IMR-90 (cell line): ENCODE results near the gene GLCCI1. TPM values are rescaled to one million over a fixed set of nuclear protein-coding genes. Genes with fewer than 3 reads are reported as not detected.

ENCODE experiments used
- ATAC-seq: fragments of 200-7000 bp; cut with Tn5 transposase; 2 replicates; pipeline ENCODE4 v1.9.1; 2020; ENCODE audit warnings: low read depth, mild to moderate bottlenecking, moderate library complexity
- BruUV-seq: library from RNA; stranded (reverse); fragments of 400-500 nt; replicated peaks from 2 replicates; lab custom pipeline; 2021; lab: Mats Ljungman, UMichigan
- CTCF ChIA-PET: fragments of 300-600 bp; formaldehyde crosslinking; extraction: SDS; loops from one replicate; lab custom pipeline; 2021; ENCODE audit warnings: antibody characterized with exemption; lab: Yijun Ruan, JAX
- POLR2A ChIA-PET: fragments of 300-600 bp; sonication (Branson Sonifier 250); formaldehyde crosslinking; loops from one replicate; lab custom pipeline; 2022; ENCODE audit warnings: antibody characterized with exemption; ENCODE audit not compliant: unreplicated experiment; lab: Charles Lee
- DNase-seq: peaks from one replicate; pipeline ENCODE4 v3.0.0; 2013
- H2AFZ ChIP-seq: replicated peaks from 2 replicates; pipeline ENCODE3; 2013; ENCODE audit warnings: low read length, mild to moderate bottlenecking; ENCODE audit not compliant: poor library complexity
- H2AK5ac ChIP-seq: 2 replicates; pipeline ENCODE4 v1.6.1; 2013; ENCODE audit warnings: low read depth, low read length, inconsistent platforms
- H2AK9ac ChIP-seq: replicated peaks from 2 replicates; pipeline ENCODE3; 2013; ENCODE audit warnings: mild to moderate bottlenecking, low read depth, low read length, moderate library complexity; ENCODE audit not compliant: poor library complexity
- H2BK120ac ChIP-seq: 2 replicates; pipeline ENCODE4 v1.6.1; 2013; ENCODE audit warnings: low read depth, low read length, inconsistent platforms
- H2BK15ac ChIP-seq: 3 replicates; pipeline ENCODE4 v1.6.1; 2013; ENCODE audit warnings: low read depth, low read length, inconsistent platforms
- H2BK20ac ChIP-seq: 2 replicates; pipeline ENCODE4 v1.6.1; 2013; ENCODE audit warnings: low read depth, mild to moderate bottlenecking, inconsistent platforms, low read length, moderate library complexity
- H2BK5ac ChIP-seq: 2 replicates; pipeline ENCODE4 v1.6.1; 2013; ENCODE audit warnings: mild to moderate bottlenecking, low read depth, low read length, inconsistent platforms; ENCODE audit not compliant: poor library complexity, severe bottlenecking
- H3K14ac ChIP-seq: replicated peaks from 2 replicates; pipeline ENCODE4 v1.6.1; 2013; ENCODE audit warnings: low read depth, low read length, inconsistent platforms
- H3K18ac ChIP-seq: 2 replicates; pipeline ENCODE4 v1.6.1; 2013; ENCODE audit warnings: low read depth, low read length, control low read depth
- H3K23ac ChIP-seq: 2 replicates; pipeline ENCODE4 v1.6.1; 2013; ENCODE audit warnings: low read depth, low read length, inconsistent platforms
- H3K27ac ChIP-seq: 2 replicates; pipeline ENCODE4 v1.5.1; 2013; ENCODE audit warnings: mild to moderate bottlenecking, control low read depth, low read length; ENCODE audit not compliant: insufficient read depth
- H3K27me3 ChIP-seq: 2 replicates; pipeline ENCODE4 v1.6.1; 2013; ENCODE audit warnings: low read length; ENCODE audit not compliant: control insufficient read depth, insufficient read depth
- H3K36me3 ChIP-seq: 2 replicates; pipeline ENCODE4 v1.6.1; 2013; ENCODE audit warnings: low read length, mixed read lengths; ENCODE audit not compliant: control insufficient read depth, insufficient read depth
- H3K4ac ChIP-seq: 2 replicates; pipeline ENCODE4 v1.6.1; 2013; ENCODE audit warnings: low read depth, low read length, inconsistent platforms
- H3K4me1 ChIP-seq: 2 replicates; pipeline ENCODE4 v1.6.1; 2013; ENCODE audit warnings: low read length, mixed read lengths; ENCODE audit not compliant: control insufficient read depth, insufficient read depth
- H3K4me2 ChIP-seq: 2 replicates; pipeline ENCODE4 v1.6.1; 2013; ENCODE audit warnings: low read depth, mild to moderate bottlenecking, control low read depth, low read length, moderate library complexity
- H3K4me3 ChIP-seq: 2 replicates; pipeline ENCODE4 v1.5.1; 2013; ENCODE audit warnings: low read depth, mild to moderate bottlenecking, control low read depth, low read length, moderate library complexity; ENCODE audit not compliant: insufficient read depth
- H3K56ac ChIP-seq: 2 replicates; pipeline ENCODE4 v1.6.1; 2013; ENCODE audit warnings: low read length, inconsistent platforms; ENCODE audit not compliant: insufficient read depth; ENCODE audit errors: extremely low read depth
- H3K79me1 ChIP-seq, 2 experiments: 2 replicates each; pipeline ENCODE4 v1.6.1; 2013; ENCODE audit warnings: low read length in 2 of 2, inconsistent platforms in 1 of 2, low read depth in 1 of 2
- H3K9ac ChIP-seq: 2 replicates; pipeline ENCODE4 v1.6.1; 2013; ENCODE audit warnings: low read depth, low read length, control low read depth
- H3K9me1 ChIP-seq: 2 replicates; pipeline ENCODE4 v1.6.1; 2013; ENCODE audit warnings: low read length, inconsistent platforms; ENCODE audit not compliant: insufficient read depth
- H3K9me3 ChIP-seq: 2 replicates; pipeline ENCODE4 v1.6.1; 2013; ENCODE audit warnings: low read length; ENCODE audit not compliant: control insufficient read depth, insufficient read depth
- H4K20me1 ChIP-seq: 2 replicates; pipeline ENCODE4 v1.6.1; 2013; ENCODE audit warnings: low read length, inconsistent platforms; ENCODE audit not compliant: insufficient read depth
- H4K5ac ChIP-seq: 2 replicates; pipeline ENCODE4 v1.6.1; 2013; ENCODE audit warnings: mild to moderate bottlenecking, low read depth, low read length, control low read depth
- H4K8ac ChIP-seq, 2 experiments: 2 replicates each; pipeline ENCODE4 v1.6.1; 2013; ENCODE audit warnings: low read depth in 2 of 2, low read length in 2 of 2, control low read depth in 1 of 2, inconsistent platforms in 1 of 2
- H4K91ac ChIP-seq: 2 replicates; pipeline ENCODE4 v1.6.1; 2013; ENCODE audit warnings: low read depth, low read length, inconsistent platforms; ENCODE audit not compliant: insufficient read depth
- BHLHE40 ChIP-seq: fragments of 150-350 bp; IDR thresholded peaks from 2 replicates; pipeline ENCODE4 v1.6.1; 2016; ENCODE audit warnings: mild to moderate bottlenecking, low read depth, low read length
- CEBPB ChIP-seq: IDR thresholded peaks from 2 replicates; pipeline ENCODE4 v1.6.1; 2012; ENCODE audit warnings: low read depth, low read length, improper control_type of control experiment
- FOS ChIP-seq: fragments of 150-350 bp; IDR thresholded peaks from 2 replicates; pipeline ENCODE4 v1.6.1; 2016; ENCODE audit warnings: low read depth, low read length
- MAFK ChIP-seq: IDR thresholded peaks from 2 replicates; pipeline ENCODE4 v1.6.1; 2012; ENCODE audit warnings: low read depth, low read length, improper control_type of control experiment
- MAZ ChIP-seq: IDR thresholded peaks from 2 replicates; pipeline ENCODE4 v1.6.1; 2012; ENCODE audit warnings: low read depth, mild to moderate bottlenecking, low read length, improper control_type of control experiment, moderate library complexity, borderline replicate concordance
- MXI1 ChIP-seq: IDR thresholded peaks from 2 replicates; pipeline ENCODE4 v1.6.1; 2012; ENCODE audit warnings: low read depth, mild to moderate bottlenecking, low read length, moderate library complexity, borderline replicate concordance
- NFE2L2 ChIP-seq: fragments of 150-350 bp; IDR thresholded peaks from 2 replicates; pipeline ENCODE4 v1.6.1; 2016; ENCODE audit warnings: low read depth, mild to moderate bottlenecking, low read length
- POLR2A ChIP-seq: IDR thresholded peaks from 2 replicates; pipeline ENCODE4 v1.6.1; 2012; ENCODE audit warnings: mild to moderate bottlenecking, low read depth, low read length
- RAD21 ChIP-seq: IDR thresholded peaks from 2 replicates; pipeline ENCODE4 v1.6.1; 2012; ENCODE audit warnings: low read length, improper control_type of control experiment
- RCOR1 ChIP-seq: IDR thresholded peaks from 2 replicates; pipeline ENCODE4 v1.6.1; 2012; ENCODE audit warnings: mild to moderate bottlenecking, low read length, improper control_type of control experiment; ENCODE audit not compliant: insufficient replicate concordance
- RFX5 ChIP-seq: IDR thresholded peaks from 2 replicates; pipeline ENCODE4 v1.8.0; 2012; ENCODE audit warnings: low read depth, mild to moderate bottlenecking, low read length, moderate library complexity
- SMC3 ChIP-seq: fragments of 150-350 bp; IDR thresholded peaks from 2 replicates; pipeline ENCODE4 v1.6.1; 2016; ENCODE audit warnings: low read depth, mild to moderate bottlenecking, antibody characterized with exemption, low read length, moderate library complexity
- WGBS, 2 experiments: methylation state at CpG; one replicate each; pipeline versions ENCODE4 v1.1.5 to v1.1.7; 2013; ENCODE audit warnings: missing lambda C conversion rate in 2 of 2; ENCODE audit not compliant: insufficient read length in 1 of 2; ENCODE audit errors: extremely low coverage in 2 of 2; 5-methylcytosine and 5-hydroxymethylcytosine counted together
- dilution Hi-C: fragments of 300-500 bp; cut with HindIII; formaldehyde crosslinking; loops from one replicate; pipeline ENCODE4 v1.14.3; 2018; ENCODE audit warnings: low sequenced_read_pairs; ENCODE audit not compliant: unreplicated experiment
- in situ Hi-C: fragments of 300-500 bp; cut with MboI; formaldehyde crosslinking; loops from 3 replicates; pipeline ENCODE4 v1.14.3; 2019; ENCODE audit warnings: low sequenced_read_pairs, inconsistent platforms, mixed read lengths
- intact Hi-C: fragments of 100-400 bp; cut with micrococcal nuclease; formaldehyde crosslinking; loops from 2 replicates; pipeline ENCODE4 v1.10.0; 2022
- polyA plus RNA-seq, 3 experiments: library from polyadenylated mRNA; depleted of rRNA; stranded (reverse); fragments of >200 nt; gene quantifications; 2 replicates each; pipeline ENCODE4 v1.2.3, GENCODE V29; 2012; ENCODE audit warnings: low replicate concordance in 1 of 3
- total RNA-seq: library from RNA; depleted of rRNA; stranded (reverse); fragments of >200 nt; gene quantifications from 2 replicates; pipeline ENCODE4 v1.2.3, GENCODE V29; 2012
- TF ChIP-seq, protein P1 (sequence below): fragments of 150-350 bp; IDR thresholded peaks from 2 replicates; pipeline ENCODE4 v1.6.1; 2017; ENCODE audit warnings: mild to moderate bottlenecking, antibody characterized with exemption, low read length, low read depth
- TF ChIP-seq, protein P2 (sequence below): conservative IDR thresholded peaks from 2 replicates; pipeline ENCODE4 v1.5.1; 2012; ENCODE audit warnings: mild to moderate bottlenecking, low read depth, low read length, improper control_type of control experiment
- TF ChIP-seq, protein P3 (sequence below): fragments of 150-350 bp; IDR thresholded peaks from 2 replicates; pipeline ENCODE4 v1.6.1; 2016; ENCODE audit warnings: low read depth, mild to moderate bottlenecking, low read length, moderate library complexity, borderline replicate concordance

GLCCI1 gene
- total and polyA plus RNA-seq, 2 of the 4 experiments (the other 2 are of a cell fraction): 4.1 to 6.2 TPM

DNA sequence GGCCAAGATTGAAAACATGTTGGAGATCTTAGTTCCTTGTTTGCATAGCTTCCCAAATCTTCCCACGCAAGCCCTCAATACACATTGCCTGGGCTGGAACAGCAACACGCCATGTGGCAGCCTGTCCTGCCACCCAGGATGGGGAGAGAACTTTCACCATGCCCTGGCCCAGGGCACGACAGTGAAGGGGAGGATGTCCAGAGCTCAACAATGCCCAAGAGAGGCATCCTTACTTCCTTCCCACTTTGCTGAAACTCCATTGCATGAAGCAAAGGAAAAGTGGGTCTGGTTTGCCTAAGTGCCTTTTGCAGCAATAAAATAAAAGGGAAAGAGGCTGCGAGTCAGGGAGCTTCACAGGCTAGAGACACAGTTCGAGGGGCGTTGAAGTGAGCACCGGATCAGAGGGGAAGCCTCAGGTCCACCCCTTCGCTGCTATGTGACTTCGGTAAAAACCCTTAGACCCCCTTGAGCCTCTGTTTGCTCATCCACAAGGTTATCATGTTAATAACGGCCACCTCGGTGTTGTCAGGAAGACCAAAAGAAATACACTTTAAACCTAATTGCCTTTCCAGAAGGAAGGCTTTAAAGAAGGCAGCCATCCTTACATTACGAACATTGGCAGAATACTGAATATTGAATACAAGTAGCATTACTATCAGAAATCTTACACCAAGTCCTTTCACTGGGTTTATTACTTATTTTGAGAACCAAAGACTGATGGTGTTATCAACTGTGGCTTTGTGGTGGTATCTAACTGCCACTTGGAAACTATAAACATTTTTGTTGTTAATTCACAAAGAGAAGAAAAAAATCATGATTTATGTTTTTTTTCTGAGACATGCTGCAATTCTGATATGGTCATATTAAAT lies 160.1 kb downstream of the GLCCI1 start:
- no peaks in the 10 kb centered on the region for H3K4me1 ChIP-seq
- no peak overlapping the region for H3K23ac ChIP-seq
- H3K27ac ChIP-seq: no peak overlapping the region
- H3K4me2 ChIP-seq: no peak overlapping the region
- ChIA-PET POLR2A (no interaction called here), CTCF (no interaction called here)
- H3K4me3 ChIP-seq: no peak overlapping the region
- H3K9me3 ChIP-seq: no peaks in the 10 kb centered on the region
- H3K56ac ChIP-seq: no peak overlapping the region
- no peak overlapping the region for H4K91ac ChIP-seq
- dilution Hi-C loops (no loop called here), in situ Hi-C loops (no loop called here), intact Hi-C loops (no loop called here)
- no peak overlapping the region for H2BK120ac ChIP-seq
- WGBS, 2 experiments: 82% methylated on average over 3 of the region's 12 CpGs; no CpG with 5 or more reads in 1 of the 2 experiments
- H3K18ac ChIP-seq: no peak overlapping the region
- H3K9me1 ChIP-seq: no peaks in the 10 kb centered on the region
- H3K27me3 ChIP-seq: peaks cover 2% of the 10 kb centered on the region
- no peak overlapping the region for H2BK15ac ChIP-seq
- no peak overlapping the region for H2AK9ac ChIP-seq
- no peak overlapping the region for H2AK5ac ChIP-seq
- H2AFZ ChIP-seq: no peak overlapping the region
- H2BK20ac ChIP-seq: no peak overlapping the region
- H2BK5ac ChIP-seq: no peak overlapping the region
- BruUV-seq: no TSS peak
- no peak for DNase-seq
- H4K8ac ChIP-seq: no peak overlapping the region
- H3K36me3 ChIP-seq: no peaks in the 10 kb centered on the region
- no peak overlapping the region for H3K9ac ChIP-seq
- no peaks in the 10 kb centered on the region for H3K79me1 ChIP-seq
- no peak for ATAC-seq
- H3K4ac ChIP-seq: no peak overlapping the region
- no peaks in the 10 kb centered on the region for H4K20me1 ChIP-seq
- H3K14ac ChIP-seq: no peak overlapping the region
- no peak overlapping the region for H4K5ac ChIP-seq
- TF ChIP-seq MAZ (no peak), RCOR1 (no peak), BHLHE40 (no peak), FOS (no peak), SMC3 (no peak), NFE2L2 (no peak), RFX5 (no peak), CEBPB (no peak), MAFK (no peak), RAD21 (no peak), POLR2A (no peak), MXI1 (no peak)
- TF ChIP-seq, protein P1, sequence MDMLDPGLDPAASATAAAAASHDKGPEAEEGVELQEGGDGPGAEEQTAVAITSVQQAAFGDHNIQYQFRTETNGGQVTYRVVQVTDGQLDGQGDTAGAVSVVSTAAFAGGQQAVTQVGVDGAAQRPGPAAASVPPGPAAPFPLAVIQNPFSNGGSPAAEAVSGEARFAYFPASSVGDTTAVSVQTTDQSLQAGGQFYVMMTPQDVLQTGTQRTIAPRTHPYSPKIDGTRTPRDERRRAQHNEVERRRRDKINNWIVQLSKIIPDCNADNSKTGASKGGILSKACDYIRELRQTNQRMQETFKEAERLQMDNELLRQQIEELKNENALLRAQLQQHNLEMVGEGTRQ: no peak
- TF ChIP-seq, protein P2, sequence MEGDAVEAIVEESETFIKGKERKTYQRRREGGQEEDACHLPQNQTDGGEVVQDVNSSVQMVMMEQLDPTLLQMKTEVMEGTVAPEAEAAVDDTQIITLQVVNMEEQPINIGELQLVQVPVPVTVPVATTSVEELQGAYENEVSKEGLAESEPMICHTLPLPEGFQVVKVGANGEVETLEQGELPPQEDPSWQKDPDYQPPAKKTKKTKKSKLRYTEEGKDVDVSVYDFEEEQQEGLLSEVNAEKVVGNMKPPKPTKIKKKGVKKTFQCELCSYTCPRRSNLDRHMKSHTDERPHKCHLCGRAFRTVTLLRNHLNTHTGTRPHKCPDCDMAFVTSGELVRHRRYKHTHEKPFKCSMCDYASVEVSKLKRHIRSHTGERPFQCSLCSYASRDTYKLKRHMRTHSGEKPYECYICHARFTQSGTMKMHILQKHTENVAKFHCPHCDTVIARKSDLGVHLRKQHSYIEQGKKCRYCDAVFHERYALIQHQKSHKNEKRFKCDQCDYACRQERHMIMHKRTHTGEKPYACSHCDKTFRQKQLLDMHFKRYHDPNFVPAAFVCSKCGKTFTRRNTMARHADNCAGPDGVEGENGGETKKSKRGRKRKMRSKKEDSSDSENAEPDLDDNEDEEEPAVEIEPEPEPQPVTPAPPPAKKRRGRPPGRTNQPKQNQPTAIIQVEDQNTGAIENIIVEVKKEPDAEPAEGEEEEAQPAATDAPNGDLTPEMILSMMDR: no peak
- TF ChIP-seq, protein P3, sequence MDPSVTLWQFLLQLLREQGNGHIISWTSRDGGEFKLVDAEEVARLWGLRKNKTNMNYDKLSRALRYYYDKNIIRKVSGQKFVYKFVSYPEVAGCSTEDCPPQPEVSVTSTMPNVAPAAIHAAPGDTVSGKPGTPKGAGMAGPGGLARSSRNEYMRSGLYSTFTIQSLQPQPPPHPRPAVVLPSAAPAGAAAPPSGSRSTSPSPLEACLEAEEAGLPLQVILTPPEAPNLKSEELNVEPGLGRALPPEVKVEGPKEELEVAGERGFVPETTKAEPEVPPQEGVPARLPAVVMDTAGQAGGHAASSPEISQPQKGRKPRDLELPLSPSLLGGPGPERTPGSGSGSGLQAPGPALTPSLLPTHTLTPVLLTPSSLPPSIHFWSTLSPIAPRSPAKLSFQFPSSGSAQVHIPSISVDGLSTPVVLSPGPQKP: no peak
